ENCODE results near the gene SIM2.

SIM2 gene

GRCh38 chr21:36721817-36722216, 22.9 kb downstream of the SIM2 start:
- Histone ChIP-seq H3F3A (ENCODE audit: control insufficient read depth, insufficient read depth) (no peaks in the 10 kb centered on the region), H3K79me2 (ENCODE audit: control insufficient read depth, low read length) (no peaks in the 10 kb centered on the region)

GRCh38 chr21:36722370-36723368, 23.8 kb downstream of the SIM2 start:
- H3K27ac ChIP-seq (ENCODE audit: low read depth, low read length) = no peak overlapping the region
- H3K27me3 ChIP-seq (ENCODE audit: control insufficient read depth, low read length) = no peaks in the 10 kb centered on the region
- H3F3A ChIP-seq (ENCODE audit: control insufficient read depth, insufficient read depth) = no peaks in the 10 kb centered on the region
- no peak for TF ChIP-seq CTCF (IDR thresholded peaks at IDR 0.05; ENCODE audit: low read depth, low read length, poor library complexity, severe bottlenecking)
- TF ChIP-seq EZH2phosphoT487 (IDR thresholded peaks at IDR 0.05; ENCODE audit: borderline replicate concordance, low read length) = no peak
- no peak overlapping the region for H3K4me2 ChIP-seq (ENCODE audit: low read length)
- H3K9me3 ChIP-seq (ENCODE audit: control insufficient read depth, insufficient read depth, low read length) = no peaks in the 10 kb centered on the region
- no peaks in the 10 kb centered on the region for H4K20me1 ChIP-seq (ENCODE audit: control insufficient read depth, insufficient read depth, low read depth, low read length)
- H3K36me3 ChIP-seq (ENCODE audit: control insufficient read depth, low read length) = no peaks in the 10 kb centered on the region
- H3K79me2 ChIP-seq (ENCODE audit: control insufficient read depth, low read length) = no peaks in the 10 kb centered on the region
- no peak overlapping the region for H3K4me3 ChIP-seq (ENCODE audit: low read length)
- no peaks in the 10 kb centered on the region for H3K4me1 ChIP-seq (ENCODE audit: control insufficient read depth, low read length)
- H3K9me2 ChIP-seq (replicated peaks; ENCODE audit: control insufficient read depth, low read length) = no peaks in the 10 kb centered on the region

More at GRCh38 chr21:36721817-36722216, 22.9 kb downstream of the SIM2 start:
- Histone ChIP-seq H3K4me1 (ENCODE audit: control insufficient read depth, low read length) (no peaks in the 10 kb centered on the region), H3K9me2 (replicated peaks; ENCODE audit: control insufficient read depth, low read length) (no peaks in the 10 kb centered on the region), H3K36me3 (ENCODE audit: control insufficient read depth, low read length) (no peaks in the 10 kb centered on the region), H4K20me1 (ENCODE audit: control insufficient read depth, insufficient read depth, low read depth, low read length) (no peaks in the 10 kb centered on the region), H3K9me3 (ENCODE audit: control insufficient read depth, insufficient read depth, low read length) (no peaks in the 10 kb centered on the region), H3K4me2 (ENCODE audit: low read length) (no peak overlapping the region), H3K4me3 (ENCODE audit: low read length) (no peak overlapping the region), H3K27me3 (ENCODE audit: control insufficient read depth, low read length) (no peaks in the 10 kb centered on the region), H3K27ac (ENCODE audit: low read depth, low read length) (no peak overlapping the region)
- no peak for TF ChIP-seq EZH2phosphoT487 (IDR thresholded peaks at IDR 0.05; ENCODE audit: borderline replicate concordance, low read length)
- TF ChIP-seq CTCF (IDR thresholded peaks at IDR 0.05; ENCODE audit: low read depth, low read length, poor library complexity, severe bottlenecking) = no peak

GRCh38 chr21:36723371-36723881, 24.5 kb downstream of the SIM2 start:
- no peaks in the 10 kb centered on the region for H3K27me3 ChIP-seq (ENCODE audit: control insufficient read depth, low read length)
- H3K27ac ChIP-seq (ENCODE audit: low read depth, low read length) = no peak overlapping the region
- TF ChIP-seq EZH2phosphoT487 (IDR thresholded peaks at IDR 0.05; ENCODE audit: borderline replicate concordance, low read length) (no peak), CTCF (IDR thresholded peaks at IDR 0.05; ENCODE audit: low read depth, low read length, poor library complexity, severe bottlenecking) (no peak)
- no peaks in the 10 kb centered on the region for H3K79me2 ChIP-seq (ENCODE audit: control insufficient read depth, low read length)
- H3K9me2 ChIP-seq (replicated peaks; ENCODE audit: control insufficient read depth, low read length) = no peaks in the 10 kb centered on the region
- H3K4me1 ChIP-seq (ENCODE audit: control insufficient read depth, low read length) = no peaks in the 10 kb centered on the region
- H3K4me2 ChIP-seq (ENCODE audit: low read length) = no peak overlapping the region
- H3K4me3 ChIP-seq (ENCODE audit: low read length) = no peak overlapping the region
- H3F3A ChIP-seq (ENCODE audit: control insufficient read depth, insufficient read depth) = no peaks in the 10 kb centered on the region
- no peaks in the 10 kb centered on the region for H3K36me3 ChIP-seq (ENCODE audit: control insufficient read depth, low read length)
- no peaks in the 10 kb centered on the region for H3K9me3 ChIP-seq (ENCODE audit: control insufficient read depth, insufficient read depth, low read length)
- H4K20me1 ChIP-seq (ENCODE audit: control insufficient read depth, insufficient read depth, low read depth, low read length) = no peaks in the 10 kb centered on the region

All from DOHH2 (cell line).